GM18519 (cell line): ENCODE data around the gene ATAD2B.

Source experiments
- ATAC-seq: cut with Tn5 transposase; IDR thresholded peaks from one replicate; pipeline ENCODE4 v1.9.1; 2021; ENCODE audit warnings: mild to moderate bottlenecking, moderate library complexity; ENCODE audit not compliant: unreplicated experiment, low FRiP score

The ATAD2B gene

DNA sequence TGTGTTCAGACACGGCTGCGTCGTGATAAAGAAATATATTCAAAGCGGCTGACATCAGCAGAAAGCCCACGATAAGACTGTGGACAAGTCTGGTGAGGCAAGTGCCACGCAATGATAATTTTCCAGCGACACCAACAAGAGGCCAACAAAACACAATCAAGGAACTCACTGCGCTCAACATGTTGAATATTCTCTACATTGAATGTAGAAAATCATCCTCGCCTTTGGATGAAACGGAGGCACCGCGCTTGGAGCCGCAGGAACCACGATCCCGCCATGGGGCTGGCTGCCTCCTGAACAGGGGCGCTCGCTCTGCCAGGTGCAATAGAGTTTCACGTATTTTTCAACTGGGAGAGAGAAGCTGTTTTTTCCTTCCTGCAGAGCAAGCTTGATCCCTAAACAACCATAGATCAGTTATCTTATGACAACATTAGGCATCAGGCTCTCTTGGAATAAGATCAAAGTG lies 220.3 kb downstream of the ATAD2B start:
- no peak for ATAC-seq

- no peak for ATAC-seq
Measured at GRCh38 chr2:23705771-23706612, 220.9 kb downstream of the ATAD2B start.

- no peak for ATAC-seq
Measured at GRCh38 chr2:23703583-23704385, 223.1 kb downstream of the ATAD2B start.

DNA sequence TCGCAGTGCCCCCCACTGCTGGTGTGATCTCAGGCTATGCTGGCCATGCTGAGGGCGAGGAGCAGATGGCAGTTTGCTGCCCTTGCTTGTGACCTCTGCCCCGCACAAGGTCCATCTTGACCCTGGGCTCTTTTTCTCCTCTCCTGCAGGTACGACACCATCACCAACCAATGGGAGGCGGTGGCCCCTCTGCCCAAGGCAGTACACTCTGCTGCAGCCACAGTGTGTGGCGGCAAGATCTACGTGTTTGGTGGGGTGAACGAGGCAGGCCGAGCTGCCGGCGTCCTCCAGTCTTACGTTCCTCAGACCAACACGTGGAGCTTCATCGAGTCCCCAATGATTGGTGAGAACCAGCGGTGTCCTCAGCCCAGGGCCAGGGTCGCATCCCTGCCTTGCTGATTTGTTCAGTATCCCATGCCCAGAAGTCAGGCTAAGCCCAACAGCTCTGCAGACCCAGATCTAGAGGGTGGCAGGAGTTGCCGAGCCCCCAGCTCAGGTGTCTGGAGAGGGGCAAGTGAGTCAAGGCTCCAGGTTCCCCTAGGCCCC lies 223.8 kb downstream of the ATAD2B start:
- no peak for ATAC-seq

GRCh38 chr2:23700627-23701026 lies 226.3 kb downstream of the ATAD2B start:
- ATAC-seq = no peak

- no peak for ATAC-seq
Measured at GRCh38 chr2:23699580-23699925, 227.4 kb downstream of the ATAD2B start.

DNA sequence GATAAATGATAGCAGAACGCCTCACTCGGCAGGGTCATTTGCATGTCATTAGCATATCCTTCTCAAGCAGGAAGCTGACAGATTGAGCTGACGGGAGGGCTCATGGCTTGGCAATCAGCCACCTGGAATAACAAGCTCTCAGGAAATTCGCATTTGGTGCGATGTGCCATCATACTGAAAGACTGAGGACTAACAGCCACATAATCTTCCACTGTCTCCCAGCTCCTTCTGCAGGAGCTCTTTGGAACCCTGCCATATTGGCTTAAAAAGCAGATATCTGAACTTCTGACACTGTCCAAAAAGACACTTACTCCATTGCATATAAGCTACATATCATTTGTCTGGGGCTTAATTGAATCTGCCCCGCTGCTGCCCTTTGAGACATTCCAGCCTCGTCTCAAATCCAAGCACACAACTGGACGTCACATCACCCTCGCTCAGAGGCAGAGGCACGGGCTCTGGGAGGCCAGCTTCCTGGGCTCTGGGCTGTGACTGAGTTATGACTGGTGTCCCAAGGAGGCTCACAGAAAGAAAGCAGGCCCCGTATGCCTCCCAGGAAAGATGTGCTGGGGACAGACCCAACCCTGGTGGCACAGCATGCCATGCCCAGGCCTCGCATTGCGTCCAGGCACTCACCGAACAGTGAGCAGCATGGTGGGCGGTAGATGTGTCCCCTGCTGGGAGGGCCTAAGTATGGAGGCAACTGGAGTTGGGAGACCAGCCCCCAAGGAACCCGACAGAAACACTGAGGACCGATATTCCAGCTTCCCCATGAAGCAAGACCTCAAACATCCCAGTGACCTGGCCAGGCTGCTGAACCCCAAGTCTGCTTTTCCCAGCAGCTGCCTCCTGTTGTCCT lies 228.0 kb downstream of the ATAD2B start:
- ATAC-seq = no peak
